Endothelial cell of umbilical vein (primary cell): ENCODE results near the gene PRR5. TPM values are rescaled to one million over a fixed set of nuclear protein-coding genes. Genes with fewer than 3 reads are reported as not detected.

Experiments used
- BruUV-seq: library from RNA; stranded (reverse); fragments of 400-500 nt; replicated peaks from 2 replicates; lab custom pipeline; 2021; lab: Mats Ljungman, UMichigan
- CTCF ChIA-PET: fragments of 300-600, 350-600 bp; sonication (Branson Sonifier 250); formaldehyde crosslinking; loops from one replicate; lab custom pipeline; 2021; ENCODE audit warnings: antibody characterized with exemption, inconsistent platforms; lab: Charles Lee
- POLR2A ChIA-PET: fragments of 300-600, 350-600 bp; sonication (Branson Sonifier 250); formaldehyde crosslinking; loops from one replicate; lab custom pipeline; 2021; ENCODE audit warnings: antibody characterized with exemption, inconsistent platforms; lab: Charles Lee
- DNase-seq: peaks from one replicate; pipeline ENCODE4 v3.0.0-alpha.2; 2011; ENCODE audit warnings: low read depth, low spot score
- FAIRE-seq: peaks from 2 replicates; lab custom pipeline; 2011; peaks lifted over from hg19 to GRCh38; lab: Jason Lieb, UNC
- H2AFZ ChIP-seq: 2 replicates; pipeline ENCODE4 v1.6.0; 2012; ENCODE audit warnings: low read depth, low read length, control low read depth, inconsistent platforms
- H3K27ac ChIP-seq: 2 replicates; pipeline ENCODE4 v1.5.1; 2011; ENCODE audit warnings: low read depth, mild to moderate bottlenecking, control low read depth, low read length, moderate library complexity; ENCODE audit not compliant: insufficient read depth
- H3K27me3 ChIP-seq, 2 experiments: 2 replicates each; pipeline versions ENCODE4 v1.6.0 to v1.6.1; 2011; ENCODE audit warnings: low read length in 2 of 2, mixed read lengths in 1 of 2; ENCODE audit not compliant: control insufficient read depth in 2 of 2, insufficient read depth in 2 of 2
- H3K36me3 ChIP-seq, 2 experiments: 2 replicates in 1 of 2; 3 replicates in 1 of 2; pipeline ENCODE4 v1.5.1; 2011; ENCODE audit warnings: low read length in 2 of 2, mild to moderate bottlenecking in 1 of 2, moderate library complexity in 1 of 2; ENCODE audit not compliant: control insufficient read depth in 2 of 2, insufficient read depth in 2 of 2; ENCODE audit errors: extremely low read depth in 1 of 2
- H3K4me1 ChIP-seq: 3 replicates; pipeline ENCODE4 v1.5.1; 2011; ENCODE audit warnings: mild to moderate bottlenecking, low read length; ENCODE audit not compliant: control insufficient read depth, insufficient read depth; ENCODE audit errors: extremely low read depth
- H3K4me2 ChIP-seq: 2 replicates; pipeline ENCODE4 v1.6.1; 2011; ENCODE audit warnings: low read length, control low read depth, mixed read lengths; ENCODE audit not compliant: insufficient read depth
- H3K4me3 ChIP-seq, 3 experiments: fragments of 200-600 bp in 1 of 3; sonication (generic), shearing (Covaris generic) in 1 of 3; replicated peaks in 1 of 3; 2 replicates each; pipeline ENCODE4 v1.5.1; 2011 to 2016; ENCODE audit warnings: control low read depth in 3 of 3, low read length in 3 of 3, mild to moderate bottlenecking in 2 of 3, inconsistent platforms in 1 of 3, low read depth in 1 of 3, moderate library complexity in 1 of 3; ENCODE audit not compliant: insufficient read depth in 1 of 3
- H3K79me2 ChIP-seq: 2 replicates; pipeline ENCODE4 v1.6.0; 2012; ENCODE audit warnings: low read length, inconsistent platforms; ENCODE audit not compliant: control insufficient read depth, insufficient read depth
- H3K9ac ChIP-seq: replicated peaks from 2 replicates; pipeline ENCODE3; 2011; ENCODE audit warnings: low read length, control low read depth; ENCODE audit not compliant: insufficient read depth; ENCODE audit errors: extremely low read depth
- H3K9me1 ChIP-seq: replicated peaks from 3 replicates; pipeline ENCODE4 v1.6.0; 2011; ENCODE audit warnings: mild to moderate bottlenecking, low read length; ENCODE audit not compliant: control insufficient read depth, insufficient read depth; ENCODE audit errors: extremely low read depth
- H3K9me3 ChIP-seq: replicated peaks from 2 replicates; pipeline ENCODE4 v1.5.1; 2012; ENCODE audit warnings: low read length, inconsistent platforms; ENCODE audit not compliant: control insufficient read depth, insufficient read depth
- H4K20me1 ChIP-seq: replicated peaks from 2 replicates; pipeline ENCODE3; 2011; ENCODE audit warnings: mild to moderate bottlenecking, low read length; ENCODE audit not compliant: control insufficient read depth, insufficient read depth; ENCODE audit errors: extremely low read depth
- EZH2 ChIP-seq: IDR thresholded peaks from 2 replicates; pipeline ENCODE4 v1.6.1; 2012; ENCODE audit warnings: borderline replicate concordance, low read depth, mild to moderate bottlenecking, moderate library complexity, low read length, inconsistent platforms; ENCODE audit not compliant: severe bottlenecking
- FOS ChIP-seq: IDR thresholded peaks from 2 replicates; pipeline ENCODE4 v1.6.1; 2011; ENCODE audit warnings: mild to moderate bottlenecking, low read length, moderate library complexity, borderline replicate concordance; ENCODE audit not compliant: insufficient read depth
- GATA2 ChIP-seq: IDR thresholded peaks from 2 replicates; pipeline ENCODE4 v1.7.0; 2011; ENCODE audit warnings: low read depth, mild to moderate bottlenecking, moderate library complexity, mixed read lengths, low read length; ENCODE audit not compliant: insufficient read length, insufficient read depth
- JUN ChIP-seq: IDR thresholded peaks from 2 replicates; pipeline ENCODE4 v1.6.1; 2011; ENCODE audit warnings: borderline replicate concordance, low read depth; ENCODE audit not compliant: insufficient read length, insufficient read depth
- MYC ChIP-seq: IDR thresholded peaks from one replicate; pipeline ENCODE4 v1.6.1; 2011; ENCODE audit warnings: mild to moderate bottlenecking, low read depth, low read length
- POLR2A ChIP-seq: IDR thresholded peaks from 2 replicates; pipeline ENCODE4 v1.6.1; 2012; ENCODE audit warnings: low read depth, mild to moderate bottlenecking, control low read depth, low read length
- POLR2AphosphoS5 ChIP-seq: IDR thresholded peaks from 2 replicates; pipeline ENCODE4 v1.6.1; 2012; ENCODE audit warnings: low read depth, mild to moderate bottlenecking, control low read depth, low read length, moderate library complexity; ENCODE audit not compliant: insufficient read depth
- dilution Hi-C: fragments of 300-500 bp; cut with MboI; formaldehyde crosslinking; loops from one replicate; pipeline ENCODE4 v1.15.0; 2019; ENCODE audit warnings: low sequenced_read_pairs; ENCODE audit not compliant: extremely low pct_ligation_motif_present
- intact Hi-C: fragments of 100-400 bp; cut with micrococcal nuclease; formaldehyde crosslinking; loops from one replicate; pipeline ENCODE4 v1.10.0; 2022
- polyA plus RNA-seq, 4 experiments: library from polyadenylated mRNA; depleted of rRNA in 3 of 4; stranded (reverse) in 3 of 4; unstranded in 1 of 4; fragments of >200 nt; gene quantifications; 2 replicates each; pipeline versions ENCODE4 v1.2.1 to v1.2.3, GENCODE V29; 2011 to 2012; ENCODE audit warnings: missing spikeins in 1 of 4
- total RNA-seq: library from RNA; stranded (reverse); gene quantifications from 2 replicates; pipeline ENCODE4 v1.2.3, GENCODE V29; 2021
- TF ChIP-seq, protein P1 (sequence below), 2 donors: IDR thresholded peaks; 1 replicate in 1 of 2; 2 replicates in 1 of 2; pipeline ENCODE4 v1.5.1; 2011; ENCODE audit warnings: low read length in 2 of 2, mild to moderate bottlenecking in 2 of 2, moderate library complexity in 2 of 2, control low read depth in 1 of 2, inconsistent platforms in 1 of 2, low read depth in 1 of 2; ENCODE audit not compliant: insufficient read depth in 1 of 2; ENCODE audit errors: extremely low read depth in 1 of 2
- TF ChIP-seq, protein P2 (sequence below): IDR thresholded peaks from 2 replicates; pipeline ENCODE4 v1.6.1; 2011; ENCODE audit not compliant: insufficient read depth, insufficient read length

The PRR5 gene
- total and polyA plus RNA-seq, 2 donors (not counting 3 experiments of a cell fraction or from before 2014, with no cell fraction given): 4.3 to 9.0 TPM

DNA sequence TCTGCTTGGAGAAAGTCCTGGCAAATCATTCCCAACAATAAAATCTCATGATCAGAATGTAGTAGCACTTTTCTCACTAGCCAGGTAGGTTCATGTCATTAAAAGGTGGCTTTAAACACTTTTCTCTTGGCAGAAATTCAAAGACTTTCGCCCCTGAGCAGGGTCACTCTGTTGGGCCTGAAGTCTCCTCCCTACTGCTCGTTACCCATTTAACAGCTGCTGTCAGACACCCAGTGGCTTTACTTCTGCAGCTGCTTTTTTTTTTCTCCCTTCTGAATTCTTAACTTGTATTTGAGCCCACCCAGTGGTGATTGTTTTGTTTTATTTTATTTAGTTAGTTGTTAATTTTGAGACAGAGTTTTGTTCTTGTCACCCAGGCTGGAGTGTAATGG is 75.4 kb downstream of the PRR5 start:
- Histone ChIP-seq H3K4me3 (no peak overlapping the region), H3K9ac (no peak overlapping the region), H2AFZ (no peak overlapping the region), H3K36me3 (no peaks in the 10 kb centered on the region), H3K79me2 (no peaks in the 10 kb centered on the region), H3K4me2 (no peak overlapping the region), H4K20me1 (no peaks in the 10 kb centered on the region), H3K9me1 (no peaks in the 10 kb centered on the region), H3K9me3 (no peaks in the 10 kb centered on the region), H3K4me1 (no peaks in the 10 kb centered on the region), H3K27ac (no peak overlapping the region), H3K27me3 (no peaks in the 10 kb centered on the region)
- DNase-seq: no peak
- TF ChIP-seq POLR2A: no peak
- TF ChIP-seq, protein P1, sequence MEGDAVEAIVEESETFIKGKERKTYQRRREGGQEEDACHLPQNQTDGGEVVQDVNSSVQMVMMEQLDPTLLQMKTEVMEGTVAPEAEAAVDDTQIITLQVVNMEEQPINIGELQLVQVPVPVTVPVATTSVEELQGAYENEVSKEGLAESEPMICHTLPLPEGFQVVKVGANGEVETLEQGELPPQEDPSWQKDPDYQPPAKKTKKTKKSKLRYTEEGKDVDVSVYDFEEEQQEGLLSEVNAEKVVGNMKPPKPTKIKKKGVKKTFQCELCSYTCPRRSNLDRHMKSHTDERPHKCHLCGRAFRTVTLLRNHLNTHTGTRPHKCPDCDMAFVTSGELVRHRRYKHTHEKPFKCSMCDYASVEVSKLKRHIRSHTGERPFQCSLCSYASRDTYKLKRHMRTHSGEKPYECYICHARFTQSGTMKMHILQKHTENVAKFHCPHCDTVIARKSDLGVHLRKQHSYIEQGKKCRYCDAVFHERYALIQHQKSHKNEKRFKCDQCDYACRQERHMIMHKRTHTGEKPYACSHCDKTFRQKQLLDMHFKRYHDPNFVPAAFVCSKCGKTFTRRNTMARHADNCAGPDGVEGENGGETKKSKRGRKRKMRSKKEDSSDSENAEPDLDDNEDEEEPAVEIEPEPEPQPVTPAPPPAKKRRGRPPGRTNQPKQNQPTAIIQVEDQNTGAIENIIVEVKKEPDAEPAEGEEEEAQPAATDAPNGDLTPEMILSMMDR (IDR thresholded peaks at IDR 0.05; ENCODE audit: extremely low read depth in 1 of 2, insufficient read depth in 1 of 2, low read depth in 1 of 2, low read length in 2 of 2): no peak
- TF ChIP-seq JUN: no peak
- ChIA-PET POLR2A (no interaction called here), CTCF (no interaction called here)
- dilution Hi-C loops: no loop called here
- intact Hi-C loops: no loop called here
- BruUV-seq: no TSS peak
- no peak for FAIRE-seq

DNA sequence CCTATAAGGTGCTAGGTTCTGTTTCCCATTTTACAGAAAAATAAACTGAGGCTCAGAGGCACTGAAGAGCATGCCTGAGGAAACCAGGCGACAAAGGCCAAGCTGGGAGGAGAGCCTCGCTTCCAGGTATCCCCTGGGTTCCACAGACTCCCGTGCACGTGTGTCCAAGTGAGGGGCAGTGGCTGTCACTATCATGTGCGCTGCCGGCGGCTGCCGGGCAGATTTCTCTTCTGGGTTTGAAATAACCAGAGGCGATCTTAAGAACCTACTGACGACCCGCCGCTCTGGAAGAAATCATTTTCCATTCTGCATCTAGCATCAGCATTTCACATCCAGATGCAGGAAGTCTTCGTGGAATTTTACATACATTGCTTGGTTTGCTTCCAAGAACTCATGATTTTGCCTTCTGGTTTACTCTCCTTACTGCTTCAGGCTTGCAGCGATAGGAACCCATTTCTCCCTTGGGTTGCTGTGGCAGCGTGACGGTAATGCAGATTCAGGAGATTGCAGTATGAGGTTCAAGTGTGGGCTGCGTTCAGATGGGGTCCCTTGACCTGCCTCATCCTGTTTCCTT is 79.0 kb downstream of the PRR5 start:
- ChIA-PET POLR2A (no interaction called here), CTCF (no interaction called here)
- Histone ChIP-seq H3K9ac (no peak overlapping the region), H3K27me3 (no peaks in the 10 kb centered on the region), H3K27ac (no peak overlapping the region), H3K4me2 (no peak overlapping the region), H3K9me3 (no peaks in the 10 kb centered on the region), H2AFZ (no peak overlapping the region), H3K4me3 (no peak overlapping the region), H3K9me1 (no peaks in the 10 kb centered on the region), H3K4me1 (no peaks in the 10 kb centered on the region), H3K36me3 (no peaks in the 10 kb centered on the region), H4K20me1 (no peaks in the 10 kb centered on the region), H3K79me2 (no peaks in the 10 kb centered on the region)
- no peak for FAIRE-seq
- no peak for DNase-seq
- no TSS peak for BruUV-seq
- dilution Hi-C loops: no loop called here
- intact Hi-C loops: no loop called here
- TF ChIP-seq, protein P1 (IDR thresholded peaks at IDR 0.05; ENCODE audit: extremely low read depth in 1 of 2, insufficient read depth in 1 of 2, low read depth in 1 of 2, low read length in 2 of 2): no peak
- TF ChIP-seq FOS: no peak
- no peak for TF ChIP-seq GATA2
- no peak for TF ChIP-seq MYC
- no peak for TF ChIP-seq POLR2AphosphoS5
- TF ChIP-seq JUN: no peak
- TF ChIP-seq, protein P2, sequence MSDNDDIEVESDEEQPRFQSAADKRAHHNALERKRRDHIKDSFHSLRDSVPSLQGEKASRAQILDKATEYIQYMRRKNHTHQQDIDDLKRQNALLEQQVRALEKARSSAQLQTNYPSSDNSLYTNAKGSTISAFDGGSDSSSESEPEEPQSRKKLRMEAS: no peak
- TF ChIP-seq POLR2A: no peak
- no peak for TF ChIP-seq EZH2
